HG03521 (cell line): Measurements from ENCODE around the gene FKBP10.
"Not testable (repeated sequence)": the region's sequence is repeated elsewhere in the genome, so short reads cannot be mapped to it uniquely, and the experiment has no call there.

Experiments used
- ATAC-seq: cut with Tn5 transposase; IDR thresholded peaks from one replicate; pipeline ENCODE4 v1.9.1; 2021; ENCODE audit warnings: mild to moderate bottlenecking, moderate library complexity; ENCODE audit not compliant: unreplicated experiment

Gene FKBP10

DNA sequence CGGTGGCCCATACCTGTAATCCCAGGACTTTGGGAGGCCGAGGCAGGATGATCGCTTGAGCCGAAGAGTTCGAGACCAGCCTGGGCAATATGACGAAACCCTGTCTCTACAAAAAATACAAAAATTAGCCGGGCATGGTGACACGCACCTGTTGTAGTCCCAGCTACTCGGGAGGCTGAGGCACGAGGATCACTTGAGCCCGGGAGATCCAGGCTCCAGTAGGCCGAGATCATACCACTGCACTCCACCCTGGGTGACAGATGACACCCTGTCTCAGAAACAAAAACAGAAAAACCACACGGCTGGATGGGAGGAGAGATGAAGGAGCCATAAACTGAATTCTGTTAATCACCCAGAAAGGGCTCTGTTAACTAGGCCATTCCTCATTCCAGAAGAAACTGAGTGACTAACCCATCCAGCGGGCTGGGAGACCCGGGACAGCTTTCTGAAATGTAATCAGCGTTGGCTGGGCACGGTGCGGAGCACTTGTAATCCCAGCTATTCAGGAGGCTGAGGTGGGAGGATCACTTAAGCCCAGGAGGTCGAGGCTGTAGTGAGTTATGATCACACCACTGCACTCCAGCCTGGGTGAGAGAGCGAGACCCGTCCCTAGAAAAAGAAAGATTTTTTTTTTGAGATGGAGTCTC is 23.9 kb downstream of the FKBP10 start:
- no peak for ATAC-seq

DNA sequence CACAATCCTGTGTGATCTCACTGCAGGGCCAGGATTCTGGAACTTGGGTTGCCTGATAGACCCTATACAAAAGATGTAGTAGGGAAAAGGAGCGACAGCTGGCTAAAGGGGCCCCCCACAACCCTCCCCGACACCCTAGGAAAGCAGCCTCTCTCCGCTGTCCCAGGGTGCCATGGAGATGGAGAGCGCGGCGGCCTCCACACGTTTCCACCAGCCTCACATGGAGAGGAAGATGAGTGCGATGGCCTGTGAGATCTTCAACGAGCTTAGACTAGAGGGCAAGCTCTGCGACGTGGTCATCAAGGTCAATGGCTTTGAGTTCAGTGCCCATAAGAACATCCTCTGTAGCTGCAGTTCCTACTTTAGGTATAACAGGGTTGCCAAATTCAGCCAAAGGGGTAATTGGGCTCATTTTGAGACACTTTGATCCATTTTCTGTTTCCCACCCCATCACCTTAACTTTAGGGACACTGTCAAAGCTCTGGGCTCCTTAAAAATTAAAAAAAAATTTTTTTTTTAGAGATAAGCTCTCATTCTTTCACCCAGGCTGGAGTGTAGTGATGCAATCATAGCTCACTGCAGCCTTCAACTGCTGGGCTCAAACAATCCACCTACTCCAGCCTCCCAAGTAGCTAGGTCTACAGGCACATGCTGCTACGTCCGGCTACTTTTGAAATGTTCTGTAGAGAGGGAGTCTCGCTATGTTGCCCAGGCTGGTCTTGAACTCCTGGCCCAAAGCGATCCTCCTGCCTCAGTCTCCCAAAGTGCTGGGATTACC is 25.1 kb downstream of the FKBP10 start, which contains the start of gene KLHL10:
Gene KLHL10, plus strand, starts transcription at position 65 of the 778 bp plus-strand sequence. Its CDS starts 108 bp downstream, at position 173.
- no peak for ATAC-seq

DNA sequence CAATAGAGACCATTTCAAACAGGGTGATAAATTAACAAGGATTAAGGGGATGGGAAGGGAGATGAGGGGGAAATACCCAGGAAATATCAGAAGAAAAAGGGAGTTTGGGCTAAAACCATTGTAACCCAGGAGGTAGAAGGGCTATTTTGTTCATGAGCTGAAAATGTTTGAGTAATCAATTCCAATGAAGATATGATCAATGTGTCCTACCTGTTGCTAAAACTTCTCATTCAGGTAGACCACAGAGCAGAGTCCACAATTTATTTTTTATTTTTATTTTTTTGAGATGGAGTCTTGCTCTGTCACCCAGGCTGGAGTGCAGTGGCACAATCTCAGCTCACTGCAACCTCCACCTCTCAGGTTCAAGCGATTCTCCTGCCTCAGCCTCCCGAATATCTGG is 26.6 kb downstream of the FKBP10 start:
- not testable (repeated sequence) for ATAC-seq

DNA sequence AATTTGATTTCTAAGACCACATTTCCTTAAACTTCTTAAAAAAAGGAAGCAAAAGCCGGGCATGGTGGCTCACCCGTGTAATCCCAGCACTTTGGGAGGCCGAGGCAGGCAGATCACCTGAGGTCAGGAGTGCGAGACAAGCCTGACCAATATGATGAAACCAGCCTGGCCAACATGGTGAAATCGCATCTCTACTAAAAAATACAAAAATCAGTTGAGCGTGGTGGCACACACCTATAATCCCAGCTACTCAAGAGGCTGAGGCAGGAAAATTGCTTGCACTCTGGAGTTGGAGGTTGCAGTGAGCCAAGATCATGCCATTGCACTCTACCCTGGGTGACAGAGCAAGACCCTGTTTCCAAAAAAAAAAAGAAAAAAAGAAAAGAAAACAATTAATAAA is 28.0 kb downstream of the FKBP10 start:
- not testable (repeated sequence) for ATAC-seq

DNA sequence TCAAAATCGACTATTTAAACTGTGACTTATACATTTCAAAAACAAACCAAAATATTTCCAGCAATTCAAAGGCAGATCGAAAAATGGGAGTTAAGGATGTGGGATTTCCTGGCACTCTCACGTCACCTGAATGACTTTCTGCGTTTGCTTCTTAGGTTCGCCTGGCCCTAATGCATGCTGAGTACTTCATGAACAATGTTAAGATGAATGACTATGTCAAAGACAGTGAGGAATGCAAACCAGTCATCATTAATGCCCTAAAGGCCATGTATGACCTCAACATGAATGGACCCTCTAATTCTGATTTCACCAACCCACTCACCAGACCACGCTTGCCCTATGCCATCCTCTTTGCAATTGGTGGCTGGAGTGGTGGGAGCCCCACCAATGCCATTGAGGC is 32.2 kb downstream of the FKBP10 start:
- ATAC-seq = no peak

DNA sequence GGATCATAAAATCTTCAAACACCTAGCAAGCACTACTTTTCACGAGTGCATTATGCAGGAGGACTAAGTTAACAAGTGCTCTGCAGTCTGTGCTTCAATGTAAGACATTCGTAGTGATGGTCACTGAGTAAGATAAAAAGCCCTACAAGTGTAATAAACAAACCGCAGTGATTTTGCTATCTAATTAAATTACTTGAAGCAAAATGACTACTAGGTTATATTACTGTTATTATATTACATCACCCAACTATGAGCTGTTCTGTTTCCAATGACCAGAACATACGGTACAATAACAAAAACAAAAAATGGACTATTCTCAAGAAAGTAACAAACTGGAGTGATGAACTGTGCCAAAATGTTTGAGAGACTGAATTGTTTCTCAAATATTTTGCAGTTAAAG is 36.0 kb downstream of the FKBP10 start:
- no peak for ATAC-seq

DNA sequence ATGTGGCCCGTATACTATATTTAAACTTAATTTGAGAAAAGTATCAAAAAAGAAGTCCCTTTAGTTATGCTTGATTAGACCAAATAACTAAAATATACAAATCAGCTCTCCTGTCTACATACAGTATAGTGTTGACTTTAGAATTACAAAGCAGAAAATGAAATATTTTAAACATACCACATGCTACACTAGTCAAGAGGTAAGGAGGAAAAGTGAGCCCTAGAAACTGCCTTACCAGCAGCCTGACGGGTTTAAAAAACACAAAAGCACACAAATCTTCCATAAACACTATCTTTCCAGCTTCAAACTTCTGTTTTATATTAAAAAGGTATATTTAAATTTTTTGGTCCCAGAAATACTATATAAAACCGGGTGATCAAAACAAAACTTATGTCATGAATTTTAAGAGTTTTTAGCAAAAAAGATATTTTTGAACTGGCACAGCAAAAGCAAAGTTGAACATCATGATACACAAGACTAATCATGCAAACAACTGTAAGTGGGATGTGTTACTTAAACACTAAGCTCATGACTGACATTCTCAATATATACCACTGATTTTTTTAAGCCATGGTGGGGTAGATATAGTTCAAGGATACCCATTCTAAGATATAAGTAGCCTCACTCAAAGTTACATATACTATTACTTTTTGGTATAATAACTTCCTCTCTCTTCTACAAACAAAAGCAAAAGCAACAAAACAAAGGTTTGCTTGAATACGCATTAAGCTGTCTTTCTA is 36.6 kb downstream of the FKBP10 start:
- ATAC-seq = no peak

DNA sequence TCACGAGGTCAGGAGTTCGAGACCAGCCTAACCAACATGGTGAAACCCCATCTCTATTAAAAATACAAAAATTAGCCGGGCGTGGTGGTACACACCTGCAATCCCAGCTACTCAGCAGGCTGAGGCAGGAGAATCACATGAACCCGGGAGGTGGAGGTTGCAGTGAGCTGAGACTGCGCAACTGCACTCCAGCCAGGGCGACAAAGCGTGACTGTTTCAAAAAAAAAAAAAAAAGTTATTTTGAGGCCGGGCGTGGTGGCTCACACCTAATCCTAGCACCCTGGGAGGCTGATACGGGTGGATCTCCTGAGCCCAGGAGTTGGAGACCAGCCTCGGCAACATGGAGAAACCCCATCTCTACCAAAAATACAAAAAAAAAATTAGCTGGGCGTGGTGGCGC is 38.6 kb downstream of the FKBP10 start:
- not testable (repeated sequence) for ATAC-seq

DNA sequence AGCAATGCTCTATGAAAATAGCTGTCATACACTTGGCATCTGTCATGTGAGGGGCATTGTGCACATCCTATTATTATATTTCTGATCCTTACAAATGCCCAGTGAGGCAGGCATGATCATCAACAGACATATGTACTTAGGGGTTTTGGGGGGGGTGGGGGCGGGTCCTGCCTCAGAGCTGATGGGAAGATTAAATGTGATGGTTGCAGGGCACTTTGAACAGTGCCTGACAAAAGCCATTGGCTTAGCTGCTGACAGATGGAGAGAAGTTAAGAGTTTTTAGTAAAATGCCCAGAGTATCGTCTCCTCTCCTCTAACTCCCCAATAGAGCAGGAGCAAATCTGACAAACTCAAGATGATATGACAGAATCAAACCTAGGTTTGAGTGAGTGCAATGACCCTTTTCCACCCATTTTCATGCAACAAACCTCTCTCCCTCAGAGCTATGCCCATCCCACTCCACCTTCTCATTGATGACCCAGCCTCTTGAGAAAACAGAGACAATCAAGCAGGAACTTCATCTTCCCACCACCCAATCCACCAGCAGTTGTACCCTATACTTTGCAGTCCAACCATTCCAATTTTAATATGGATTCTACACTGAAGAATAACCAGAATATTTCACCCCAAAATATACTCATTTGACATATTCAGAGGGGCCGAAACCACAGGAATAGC is 47.6 kb downstream of the FKBP10 start:
- no peak for ATAC-seq

DNA sequence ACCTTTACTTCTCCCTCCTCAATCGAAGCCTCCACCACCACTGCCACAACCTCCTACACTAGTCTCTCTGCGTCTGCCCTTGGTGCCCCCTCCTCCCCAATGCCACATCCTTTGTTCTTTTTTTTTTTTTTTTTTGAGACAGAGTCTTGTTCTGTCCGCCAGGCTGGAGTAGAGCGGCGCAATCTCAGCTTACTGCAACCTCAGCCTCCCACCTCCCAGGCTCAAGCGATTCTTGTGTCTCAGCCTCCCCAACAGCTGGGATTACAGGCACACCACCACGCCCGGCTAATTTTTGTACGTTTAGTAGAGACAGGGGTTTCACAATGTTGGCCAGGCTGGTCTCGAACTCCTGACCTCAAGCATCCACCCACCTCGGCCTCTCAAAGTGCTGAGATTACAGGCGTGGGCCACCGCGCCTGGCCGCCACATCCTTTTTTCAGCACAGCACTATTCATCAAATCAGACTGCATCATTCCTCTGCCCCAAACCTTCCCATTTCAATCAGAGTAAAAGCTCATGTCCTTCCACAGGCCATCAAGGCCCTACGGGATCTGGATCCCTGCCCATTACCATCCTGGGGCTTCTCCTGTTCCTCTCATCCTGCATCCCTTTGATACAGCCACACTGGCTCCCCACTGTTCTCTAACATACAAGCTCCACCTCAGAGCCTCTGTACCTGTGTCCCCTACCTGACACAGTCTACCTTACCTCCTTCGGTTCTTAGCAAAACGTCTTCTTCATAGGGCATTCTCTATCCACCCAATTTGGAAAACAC is 50.5 kb downstream of the FKBP10 start:
- no peak for ATAC-seq

DNA sequence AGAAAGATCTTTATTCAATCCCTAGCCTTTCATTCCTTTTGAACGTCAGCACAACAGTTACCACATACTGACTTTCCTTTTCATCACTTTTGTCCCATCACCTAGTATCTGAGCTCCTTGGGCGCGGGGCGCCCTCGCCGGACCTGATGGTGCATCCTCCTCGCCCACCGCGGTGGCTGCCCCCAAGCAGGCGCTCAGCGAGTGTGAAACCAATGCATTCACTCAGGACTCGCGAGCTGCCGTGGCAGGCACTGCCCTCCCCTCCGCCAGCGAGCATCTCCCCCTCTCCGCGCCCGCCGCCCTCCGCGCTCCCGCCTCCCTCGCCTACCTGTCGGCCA is 51.7 kb downstream of the FKBP10 start:
- no peak for ATAC-seq

DNA sequence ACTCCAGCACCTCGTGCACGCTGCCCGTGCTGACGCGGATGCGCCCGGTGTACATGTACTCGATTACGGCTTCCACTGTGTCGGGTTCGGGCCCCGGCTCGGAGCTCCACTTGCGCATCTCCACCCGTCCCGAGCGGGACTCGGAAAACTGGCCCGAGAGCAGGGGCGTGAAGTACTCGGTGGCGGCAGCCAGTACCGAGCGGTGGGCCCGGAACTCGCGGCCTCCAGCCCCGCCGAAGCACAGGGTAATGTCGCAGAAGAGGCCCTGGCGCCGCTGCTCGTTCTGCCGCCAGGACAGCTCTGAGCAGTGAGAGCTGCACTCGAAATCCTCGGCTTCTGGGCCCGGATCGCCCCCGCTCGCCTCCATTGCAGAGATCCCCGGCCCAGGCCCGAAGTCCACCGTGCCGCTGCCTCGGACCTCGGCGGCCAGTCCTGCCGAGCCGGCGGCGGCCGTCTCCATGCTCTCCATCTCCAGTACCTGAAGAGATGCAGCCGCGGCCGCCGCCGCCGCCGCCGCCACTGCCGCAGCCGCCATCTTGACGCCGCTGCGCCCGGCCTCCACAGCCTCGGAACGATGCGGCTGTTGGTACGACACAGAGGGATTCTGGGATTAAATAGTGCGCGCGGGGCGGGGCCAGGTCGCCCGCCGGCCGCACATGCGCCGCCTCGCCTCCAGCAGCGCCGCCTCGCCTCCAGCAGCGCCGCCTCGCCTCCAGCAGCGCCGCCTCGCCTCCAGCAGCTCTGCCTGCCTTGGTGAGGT is 52.2 kb downstream of the FKBP10 start, which contains the start of gene KLHL11:
Gene KLHL11, minus strand, starts transcription at position 588 of the 760 bp plus-strand sequence. Its CDS starts 53 bp downstream, at position 535.
- ATAC-seq = peak; percentile 91

DNA sequence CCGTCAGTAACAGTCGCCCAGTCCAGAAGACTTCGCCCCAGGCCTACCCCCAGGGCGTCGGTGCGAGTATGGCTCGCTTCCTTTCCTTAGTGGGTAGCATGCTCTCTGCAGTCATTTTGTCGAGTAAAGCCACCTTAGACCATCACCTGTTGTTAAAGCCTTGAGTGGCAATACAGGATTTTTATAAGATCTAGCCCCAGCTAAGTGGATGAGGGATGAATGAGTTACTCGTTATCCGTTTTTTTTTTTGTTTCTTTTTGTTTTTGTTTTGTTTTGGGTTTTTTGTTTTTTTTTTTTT is 52.7 kb downstream of the FKBP10 start:
- ATAC-seq = no peak

DNA sequence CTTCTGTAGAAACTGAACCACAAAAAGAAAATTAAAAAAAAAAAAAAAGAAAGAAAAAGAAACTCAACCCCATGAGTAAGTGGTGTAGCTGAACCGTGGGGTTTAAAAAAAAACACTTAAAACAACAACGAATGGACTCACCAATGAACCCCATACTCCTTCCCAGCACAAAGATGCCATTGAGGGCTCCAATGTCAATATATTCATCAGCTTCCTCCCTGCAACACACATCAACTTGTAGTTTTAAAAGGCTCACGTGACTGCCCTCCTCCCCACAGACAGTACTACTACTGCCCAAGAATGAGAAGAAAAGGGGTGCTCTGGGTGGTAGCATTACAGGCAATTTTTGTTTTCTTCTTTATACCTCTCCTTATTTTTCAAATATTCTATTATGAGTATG is 55.8 kb downstream of the FKBP10 start:
- no peak for ATAC-seq

DNA sequence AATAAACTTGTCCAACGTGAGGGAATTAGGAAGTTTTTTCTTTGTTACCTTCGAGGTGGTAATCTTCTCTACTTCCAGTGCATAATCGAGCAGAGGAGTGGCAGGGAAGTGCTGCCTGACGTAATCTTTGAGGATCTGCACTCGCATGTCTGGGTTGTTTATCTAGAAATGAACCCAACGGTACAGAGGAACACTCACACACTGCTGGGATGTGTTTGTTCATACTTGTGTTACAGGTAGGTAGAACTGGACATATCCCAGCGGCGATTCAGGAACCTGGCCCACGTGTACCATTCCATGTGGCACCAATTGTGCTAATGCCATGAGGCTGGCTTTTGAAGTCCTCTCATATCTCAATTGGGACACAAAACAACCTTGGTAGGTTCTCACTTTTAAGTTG is 56.6 kb downstream of the FKBP10 start:
- ATAC-seq = no peak

DNA sequence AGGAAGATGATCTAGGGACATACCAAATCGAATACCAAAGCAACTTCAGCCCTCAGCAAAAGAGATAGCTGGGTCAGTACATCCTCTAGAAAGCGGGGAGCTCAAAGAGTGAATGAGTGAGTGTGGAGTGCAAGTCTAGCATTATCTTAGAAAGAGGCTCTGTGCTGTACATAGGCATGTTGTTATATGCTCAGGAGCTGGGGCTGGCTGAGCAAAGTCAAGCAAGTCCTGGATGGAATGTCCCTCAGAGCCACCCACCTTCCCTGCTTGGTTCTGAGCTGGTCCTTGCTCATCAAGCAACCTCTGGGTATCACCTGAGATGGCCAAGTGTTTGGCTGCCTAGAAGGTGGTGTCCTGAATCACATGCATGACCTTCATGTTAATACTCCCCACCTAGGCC is 57.3 kb downstream of the FKBP10 start:
- no peak for ATAC-seq

DNA sequence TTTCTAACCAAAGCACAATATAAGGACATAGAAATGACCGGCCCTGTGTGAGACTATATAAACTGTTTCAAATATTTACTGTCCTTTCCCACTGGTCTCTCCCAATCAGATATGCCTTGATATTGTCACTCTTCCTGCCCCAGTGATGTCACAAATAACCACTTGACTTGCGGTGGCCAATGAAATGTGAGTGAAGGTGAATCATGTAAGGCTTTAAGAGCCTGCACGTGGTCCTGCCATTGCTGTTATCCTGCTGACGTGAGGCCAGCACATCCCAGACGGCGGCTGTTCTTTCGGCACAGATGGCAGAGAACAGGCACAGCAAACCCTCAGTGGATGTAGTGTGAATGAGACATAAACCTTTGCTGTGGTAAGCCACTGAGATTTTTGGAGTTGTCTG is 57.8 kb downstream of the FKBP10 start:
- no peak for ATAC-seq

DNA sequence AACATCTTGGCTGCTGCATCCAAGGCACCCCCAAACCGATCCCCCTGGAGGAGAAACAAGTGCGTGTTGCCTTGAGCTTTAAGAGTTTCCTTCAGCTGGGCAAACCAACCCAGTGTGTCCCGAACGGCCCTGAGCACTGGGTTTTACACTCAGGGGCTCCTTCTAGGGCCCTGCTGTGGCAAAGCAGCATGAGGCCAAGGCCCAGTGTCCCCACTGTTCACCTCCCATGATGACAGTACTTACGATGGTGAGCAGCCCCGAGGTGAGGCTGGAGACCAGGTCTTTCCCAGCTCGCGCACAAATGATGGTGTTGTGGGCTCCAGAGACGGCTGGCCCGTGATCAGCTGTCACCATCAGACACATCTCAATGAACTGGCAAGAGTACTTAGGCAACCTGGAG is 59.0 kb downstream of the FKBP10 start:
- ATAC-seq = no peak
